GM21447 (cell line): ENCODE measurements around the gene EHMT1.

ENCODE experiments used
- ATAC-seq: cut with Tn5 transposase; IDR thresholded peaks from one replicate; pipeline ENCODE4 v1.9.1; 2021; ENCODE audit not compliant: unreplicated experiment

The EHMT1 gene

DNA sequence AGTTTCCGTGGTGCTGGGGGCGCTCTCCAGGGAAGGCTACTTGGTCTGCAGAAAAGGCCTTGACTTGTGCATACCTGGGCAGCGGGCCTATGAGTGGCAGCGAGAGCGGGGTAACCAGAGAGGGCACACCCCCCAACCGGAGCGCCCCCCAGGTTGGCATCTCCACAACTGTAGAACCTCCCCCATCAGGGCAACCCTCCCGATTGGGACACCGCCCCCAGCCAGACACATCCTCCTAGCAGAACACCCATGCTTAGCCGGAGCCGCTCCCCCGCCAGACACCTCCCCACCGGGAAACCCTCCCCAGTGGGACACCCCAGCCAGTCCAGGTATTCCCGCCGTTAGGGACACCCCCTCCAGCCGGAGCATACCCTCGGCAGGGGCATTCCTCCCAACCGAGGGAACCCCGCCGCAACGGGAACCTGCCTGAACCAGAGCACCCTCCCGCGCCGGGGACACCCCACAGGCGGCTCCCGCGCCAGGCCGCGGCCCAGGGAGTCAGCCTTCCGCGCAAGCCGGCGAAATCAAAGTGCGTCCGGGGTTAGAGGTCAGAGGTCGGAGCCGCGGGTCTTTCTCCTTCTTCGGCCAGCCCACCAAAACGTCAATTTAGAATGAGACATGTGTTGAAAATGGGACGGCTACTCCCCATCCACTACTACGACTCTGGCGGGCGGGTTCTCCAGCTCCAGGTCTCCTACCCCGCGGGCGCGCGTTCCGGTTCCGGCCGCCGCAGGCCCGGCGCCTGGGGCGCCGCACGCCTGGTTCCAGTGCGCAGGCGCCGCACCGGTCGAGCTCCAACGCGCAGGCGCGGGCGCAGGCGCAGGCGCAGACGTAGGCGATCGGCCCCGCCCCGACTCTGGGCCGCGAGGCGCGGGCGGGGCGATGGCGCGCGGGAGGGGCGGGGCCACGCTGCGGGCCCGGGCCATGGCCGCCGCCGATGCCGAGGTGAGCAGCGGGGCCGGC is at the start of gene EHMT1:
EHMT1 (plus strand) TSS at position 901 of the 963 bp plus-strand sequence; CDS start at position 925, 24 bp downstream.
- ATAC-seq = peak; percentile 60

DNA sequence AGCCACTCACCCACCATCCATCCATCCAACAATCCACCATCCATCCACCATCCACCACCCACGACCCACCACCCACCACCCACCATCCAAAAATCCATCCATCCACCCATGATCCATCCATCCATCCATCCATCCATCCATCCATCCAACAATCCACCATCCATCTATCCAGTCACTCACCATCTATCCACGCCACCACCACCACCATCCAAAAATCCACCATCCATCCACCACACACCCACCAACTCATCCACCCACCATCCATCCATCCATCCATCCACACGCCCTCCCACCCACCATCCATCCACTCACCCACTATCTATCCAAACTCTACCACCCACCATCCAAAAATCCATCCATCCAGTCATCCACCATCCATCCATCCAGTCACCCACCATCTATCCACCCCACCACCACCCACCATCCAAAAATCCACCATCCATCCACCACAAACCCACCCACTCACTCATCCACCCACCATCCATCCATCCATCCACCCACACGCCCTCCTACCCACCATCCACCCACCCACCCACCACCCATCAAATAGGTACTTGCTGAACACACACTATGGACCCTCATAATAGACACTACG is 49.1 kb upstream of the EHMT1 start:
- no peak for ATAC-seq

- ATAC-seq = no peak
Observed at GRCh38 chr9:137570566-137570965, 48.2 kb upstream of the EHMT1 start.

GRCh38 chr9:137574192-137574591 is 44.6 kb upstream of the EHMT1 start:
- no peak for ATAC-seq

DNA sequence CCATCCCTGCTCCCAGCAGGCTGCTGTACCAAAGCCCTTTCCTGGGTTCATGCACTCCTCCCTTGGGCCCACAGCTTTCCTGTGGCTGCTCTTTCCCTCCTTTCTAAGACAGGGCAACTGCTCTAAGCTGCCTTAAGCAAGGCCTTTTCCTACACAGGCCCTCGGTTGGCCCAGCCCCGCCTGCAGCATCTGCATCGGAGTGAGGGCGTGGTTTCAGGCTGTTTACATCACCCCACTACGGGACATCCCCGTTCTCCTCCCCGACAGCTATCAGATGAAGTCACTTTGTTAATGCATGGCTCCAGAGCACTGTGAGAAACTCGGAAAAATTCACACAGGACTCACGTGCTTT is 43.5 kb upstream of the EHMT1 start:
- ATAC-seq = no peak

- ATAC-seq = no peak
Observed at GRCh38 chr9:137575716-137576411, 42.9 kb upstream of the EHMT1 start.

DNA sequence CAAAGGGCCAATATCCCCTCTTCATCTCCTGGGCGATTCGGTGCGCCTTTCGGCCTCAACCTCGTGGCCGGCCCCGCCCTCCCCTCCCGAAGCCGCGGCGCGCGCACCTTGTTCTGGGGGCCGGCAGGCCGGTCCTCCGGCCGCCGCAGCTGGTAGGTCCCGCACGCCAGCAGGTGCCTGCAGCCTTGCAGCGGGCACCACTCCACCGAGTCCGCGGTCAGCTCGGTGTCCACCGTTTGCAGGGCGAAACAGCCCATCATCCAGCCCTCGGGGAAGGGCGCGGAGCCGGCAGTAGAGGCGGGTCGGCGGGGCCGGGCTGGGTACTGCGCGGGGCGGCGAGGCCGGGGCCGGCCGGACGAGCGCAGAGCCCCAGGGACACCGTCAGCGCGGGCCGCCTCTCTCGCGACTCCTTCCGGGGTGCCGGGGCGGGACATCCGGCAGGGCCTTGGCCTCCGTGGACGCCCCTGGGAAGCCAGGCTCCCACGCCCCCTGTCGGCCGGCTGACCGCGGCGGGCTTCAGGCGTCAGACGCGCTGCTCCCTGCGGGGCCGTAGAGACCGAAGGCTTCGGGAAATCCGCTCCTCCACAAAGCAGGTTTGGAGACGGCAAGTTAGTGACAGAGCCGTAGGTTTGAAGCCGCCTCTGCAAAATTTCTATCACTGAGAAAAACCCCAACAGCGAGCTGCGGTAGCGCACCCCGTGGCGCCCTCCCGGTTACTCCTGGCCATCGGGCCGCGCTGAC is 40.1 kb upstream of the EHMT1 start, which contains the start of gene DPH7:
DPH7 (minus strand) TSS at position 408 of the 741 bp plus-strand sequence; CDS start at position 260, 148 bp downstream.
- peak; percentile 86 for ATAC-seq

DNA sequence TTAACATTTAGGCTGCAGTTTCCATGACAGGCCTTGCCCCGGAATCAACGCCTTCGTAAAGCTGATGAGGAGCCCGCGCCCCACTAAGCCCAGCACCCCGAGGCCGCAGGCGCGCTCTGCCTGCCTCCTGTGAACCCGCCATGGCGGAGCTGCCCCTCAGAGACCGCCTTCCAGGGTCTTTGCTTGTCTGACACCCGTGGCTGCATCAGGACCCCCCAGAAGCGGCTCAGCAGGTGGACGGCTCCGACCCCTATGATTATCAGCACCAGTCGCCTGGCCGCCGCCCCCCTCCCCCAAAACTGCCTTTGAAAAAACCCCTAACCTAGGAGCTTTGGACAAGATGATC is 39.6 kb upstream of the EHMT1 start:
- no peak for ATAC-seq

- no peak for ATAC-seq
Observed at GRCh38 chr9:137580209-137580953, 38.4 kb upstream of the EHMT1 start.

DNA sequence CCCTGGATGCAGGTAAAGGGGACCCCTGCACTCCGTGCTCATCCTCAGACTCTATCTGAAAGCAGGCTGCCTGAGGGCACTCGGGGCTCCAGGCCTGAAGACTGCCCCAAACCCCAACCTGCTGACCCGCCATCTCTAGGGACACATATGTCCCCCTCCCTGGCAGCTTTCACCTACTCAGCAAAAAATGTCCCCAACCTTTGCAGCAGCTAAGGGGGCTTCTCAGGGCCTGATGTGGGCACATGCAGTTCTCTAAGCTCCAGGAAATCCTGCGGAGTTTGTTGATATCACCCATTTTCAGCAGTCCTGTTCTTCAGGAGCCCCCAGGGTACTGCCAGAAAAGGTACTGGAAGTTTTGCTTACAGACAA is 37.9 kb upstream of the EHMT1 start:
- no peak for ATAC-seq

- no peak for ATAC-seq
Observed at GRCh38 chr9:137581361-137582285, 37.2 kb upstream of the EHMT1 start.

- no peak for ATAC-seq
Observed at GRCh38 chr9:137582286-137582860, 36.4 kb upstream of the EHMT1 start.

GRCh38 chr9:137583347-137583746 is 35.5 kb upstream of the EHMT1 start:
- no peak for ATAC-seq

GRCh38 chr9:137583957-137584356 is 34.8 kb upstream of the EHMT1 start:
- ATAC-seq = no peak

- no peak for ATAC-seq
Observed at GRCh38 chr9:137586854-137587253, 32.0 kb upstream of the EHMT1 start.

DNA sequence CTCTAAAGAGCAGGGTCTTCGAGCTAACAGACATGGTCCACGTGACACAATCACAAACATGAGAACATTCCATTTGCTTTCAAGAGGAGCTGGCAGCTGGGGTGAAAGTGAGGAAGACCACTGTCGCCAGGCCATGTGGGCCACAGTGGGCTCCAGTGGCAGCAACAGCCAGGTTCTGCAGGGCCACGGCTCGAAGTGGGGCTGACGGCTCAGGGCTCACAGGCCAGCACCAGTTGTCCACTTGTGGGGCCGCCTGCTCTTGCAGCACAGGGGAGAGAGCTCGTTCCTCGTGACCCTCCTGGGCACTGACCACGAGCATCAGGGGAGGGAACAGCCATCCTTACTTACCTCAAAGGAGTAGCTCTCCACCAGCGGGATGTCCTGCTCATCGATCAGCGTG is 30.5 kb upstream of the EHMT1 start:
- ATAC-seq = no peak

GRCh38 chr9:137588891-137589290 is 29.9 kb upstream of the EHMT1 start:
- ATAC-seq = no peak

DNA sequence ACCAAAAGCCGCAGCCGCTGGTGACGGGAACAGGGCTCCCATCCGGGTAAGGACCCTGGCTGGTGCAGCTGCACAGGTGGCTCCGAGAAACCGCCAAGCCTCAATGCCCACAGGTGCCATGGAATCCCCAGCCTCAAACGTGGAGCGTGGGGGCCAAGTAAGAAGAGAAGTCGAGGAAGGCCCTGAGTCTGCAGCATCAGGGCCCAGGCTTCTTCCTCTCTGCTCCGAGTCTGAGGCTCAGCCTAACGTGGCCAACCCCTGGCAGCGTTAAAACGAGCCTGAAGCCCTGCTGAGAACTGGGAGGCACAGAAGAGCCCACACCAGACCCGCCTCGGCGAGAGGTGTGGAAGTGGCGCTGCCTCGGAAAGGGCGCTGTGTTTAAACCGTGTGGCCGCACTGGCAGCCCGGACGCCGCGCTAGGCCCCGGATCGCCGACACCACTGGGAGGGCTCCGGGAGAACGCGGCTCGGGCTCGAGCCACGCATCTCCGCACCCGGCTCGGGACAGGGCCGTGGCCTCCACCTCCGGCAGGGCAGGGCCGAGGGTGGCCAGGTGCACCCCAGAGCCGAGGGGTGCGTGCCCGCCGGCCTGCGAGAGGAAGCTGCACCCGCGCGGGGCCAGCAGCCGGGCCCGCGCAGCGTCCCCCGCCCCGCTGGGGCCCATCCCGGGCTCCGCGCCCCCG is 29.2 kb upstream of the EHMT1 start:
- ATAC-seq = peak; percentile 8

DNA sequence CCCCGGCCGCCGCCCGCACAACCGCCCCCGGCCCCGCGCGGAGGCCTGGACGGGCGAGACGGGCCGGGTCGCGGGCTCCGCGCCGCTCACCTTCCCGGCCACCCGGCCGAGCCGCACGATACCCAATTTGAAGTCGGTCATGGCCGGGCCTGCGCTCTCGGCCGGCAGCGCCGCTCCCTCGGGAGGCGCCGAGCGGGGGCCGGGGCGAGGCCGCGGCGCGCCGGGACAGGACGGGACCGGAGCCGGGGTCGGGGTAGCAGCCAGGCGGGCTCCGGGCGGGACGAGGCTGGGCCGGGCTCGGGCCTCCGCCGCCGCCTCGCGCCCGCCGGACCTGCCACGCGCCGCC is 28.7 kb upstream of the EHMT1 start:
- ATAC-seq = peak; percentile 12
